22Rv1 (cell line): ENCODE data around the gene SERPINB1.

Source experiments
- ZFX ChIP-seq: fragments of 450-650 bp; IDR thresholded peaks from 2 replicates; pipeline ENCODE4 v1.6.1; 2017; ENCODE audit warnings: antibody characterized with exemption, borderline replicate concordance
- TF ChIP-seq, protein P1 (sequence below): fragments of 450-650 bp; IDR thresholded peaks from 2 replicates; pipeline ENCODE4 v1.5.1; 2017; ENCODE audit warnings: mild to moderate bottlenecking

DNA sequence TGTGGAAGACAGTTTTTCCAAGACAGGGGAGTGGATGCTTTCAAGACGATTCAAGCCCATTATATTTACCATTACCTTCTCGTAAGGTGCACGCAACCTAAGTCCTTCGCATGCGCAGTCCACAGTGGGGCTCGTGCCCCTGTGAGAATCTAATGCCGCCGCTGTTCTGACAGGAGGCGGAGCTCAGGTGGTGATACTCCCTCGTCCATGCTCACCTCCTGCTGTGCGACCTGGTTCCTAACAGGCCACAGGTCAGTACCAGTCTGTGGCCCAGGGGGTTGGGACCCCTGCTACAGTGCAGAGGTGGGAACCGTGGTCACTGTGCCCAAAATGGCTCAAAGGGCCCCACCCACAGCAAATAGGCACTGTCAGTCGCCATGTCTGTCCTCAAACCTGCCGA is 36.6 kb downstream of the SERPINB1 start:
- TF ChIP-seq, protein P1, sequence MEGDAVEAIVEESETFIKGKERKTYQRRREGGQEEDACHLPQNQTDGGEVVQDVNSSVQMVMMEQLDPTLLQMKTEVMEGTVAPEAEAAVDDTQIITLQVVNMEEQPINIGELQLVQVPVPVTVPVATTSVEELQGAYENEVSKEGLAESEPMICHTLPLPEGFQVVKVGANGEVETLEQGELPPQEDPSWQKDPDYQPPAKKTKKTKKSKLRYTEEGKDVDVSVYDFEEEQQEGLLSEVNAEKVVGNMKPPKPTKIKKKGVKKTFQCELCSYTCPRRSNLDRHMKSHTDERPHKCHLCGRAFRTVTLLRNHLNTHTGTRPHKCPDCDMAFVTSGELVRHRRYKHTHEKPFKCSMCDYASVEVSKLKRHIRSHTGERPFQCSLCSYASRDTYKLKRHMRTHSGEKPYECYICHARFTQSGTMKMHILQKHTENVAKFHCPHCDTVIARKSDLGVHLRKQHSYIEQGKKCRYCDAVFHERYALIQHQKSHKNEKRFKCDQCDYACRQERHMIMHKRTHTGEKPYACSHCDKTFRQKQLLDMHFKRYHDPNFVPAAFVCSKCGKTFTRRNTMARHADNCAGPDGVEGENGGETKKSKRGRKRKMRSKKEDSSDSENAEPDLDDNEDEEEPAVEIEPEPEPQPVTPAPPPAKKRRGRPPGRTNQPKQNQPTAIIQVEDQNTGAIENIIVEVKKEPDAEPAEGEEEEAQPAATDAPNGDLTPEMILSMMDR: no peak
- TF ChIP-seq ZFX: no peak
